ENCODE results near the gene LRRC43.

Gene LRRC43

GRCh38 chr12:122182887-122183587 lies at the start of gene LRRC43:
Gene LRRC43, plus strand, starts transcription at chr12:122183123. Its CDS starts 22 bp downstream, at chr12:122183145.
- no peak within 1 kb of the TSS for H3K27ac ChIP-seq (ENCODE audit: low read depth in 2 of 2, low read length in 2 of 2)
- no peaks in the 10 kb centered on the region for H3K27me3 ChIP-seq (ENCODE audit: control insufficient read depth in 2 of 2, insufficient read depth in 2 of 2, low read length in 2 of 2)
- H3K4me1 ChIP-seq (ENCODE audit: control insufficient read depth in 2 of 2, insufficient read depth in 2 of 2, low read length in 2 of 2) = peaks cover 2 to 4% of the 10 kb centered on the region in 2 donors
- H3K4me3 ChIP-seq (ENCODE audit: low read length in 2 of 2) = peak within 1 kb of the TSS; percentile 57 to 66
- peak within 1 kb of the TSS in 1 of 2 donors; percentile 36 for H3K9ac ChIP-seq (ENCODE audit: low read depth in 1 of 2, low read length in 2 of 2)
- no peaks in the 10 kb centered on the region for H3K36me3 ChIP-seq (ENCODE audit: control insufficient read depth in 2 of 2, insufficient read depth in 2 of 2, low read length in 2 of 2)
- no peaks in the 10 kb centered on the region for H3K9me3 ChIP-seq (ENCODE audit: control insufficient read depth in 2 of 2, low read length in 2 of 2)

GRCh38 chr12:122133192-122133950 lies 49.6 kb upstream of the LRRC43 start:
- Histone ChIP-seq H3K36me3 (ENCODE audit: control insufficient read depth in 2 of 2, insufficient read depth in 2 of 2, low read length in 2 of 2) (peaks cover 77 to 83% of the 10 kb centered on the region in 2 donors), H3K27me3 (ENCODE audit: control insufficient read depth in 2 of 2, insufficient read depth in 2 of 2, low read length in 2 of 2) (no peaks in the 10 kb centered on the region), H3K4me3 (ENCODE audit: low read length in 2 of 2) (no peak overlapping the region), H3K9me3 (ENCODE audit: control insufficient read depth in 2 of 2, low read length in 2 of 2) (no peaks in the 10 kb centered on the region), H3K9ac (ENCODE audit: low read depth in 1 of 2, low read length in 2 of 2) (no peak overlapping the region), H3K27ac (ENCODE audit: low read depth in 2 of 2, low read length in 2 of 2) (no peak overlapping the region), H3K4me1 (ENCODE audit: control insufficient read depth in 2 of 2, insufficient read depth in 2 of 2, low read length in 2 of 2) (no peaks in the 10 kb centered on the region)

- H3K27ac ChIP-seq (ENCODE audit: low read depth in 2 of 2, low read length in 2 of 2) = no peak overlapping the region
- no peaks in the 10 kb centered on the region for H3K4me1 ChIP-seq (ENCODE audit: control insufficient read depth in 2 of 2, insufficient read depth in 2 of 2, low read length in 2 of 2)
- H3K9me3 ChIP-seq (ENCODE audit: control insufficient read depth in 2 of 2, low read length in 2 of 2) = no peaks in the 10 kb centered on the region
- H3K27me3 ChIP-seq (ENCODE audit: control insufficient read depth in 2 of 2, insufficient read depth in 2 of 2, low read length in 2 of 2) = no peaks in the 10 kb centered on the region
- peaks cover 69 to 81% of the 10 kb centered on the region in 2 donors for H3K36me3 ChIP-seq (ENCODE audit: control insufficient read depth in 2 of 2, insufficient read depth in 2 of 2, low read length in 2 of 2)
- no peak overlapping the region for H3K9ac ChIP-seq (ENCODE audit: low read depth in 1 of 2, low read length in 2 of 2)
- H3K4me3 ChIP-seq (ENCODE audit: low read length in 2 of 2) = no peak overlapping the region
Measured at GRCh38 chr12:122135437-122136031, 47.4 kb upstream of the LRRC43 start.

- no peaks in the 10 kb centered on the region for H3K9me3 ChIP-seq (ENCODE audit: control insufficient read depth in 2 of 2, low read length in 2 of 2)
- H3K4me1 ChIP-seq (ENCODE audit: control insufficient read depth in 2 of 2, insufficient read depth in 2 of 2, low read length in 2 of 2) = no peaks in the 10 kb centered on the region
- peaks cover 75 to 84% of the 10 kb centered on the region in 2 donors for H3K36me3 ChIP-seq (ENCODE audit: control insufficient read depth in 2 of 2, insufficient read depth in 2 of 2, low read length in 2 of 2)
- H3K27me3 ChIP-seq (ENCODE audit: control insufficient read depth in 2 of 2, insufficient read depth in 2 of 2, low read length in 2 of 2) = no peaks in the 10 kb centered on the region
- no peak overlapping the region for H3K9ac ChIP-seq (ENCODE audit: low read depth in 1 of 2, low read length in 2 of 2)
- H3K4me3 ChIP-seq (ENCODE audit: low read length in 2 of 2) = no peak overlapping the region
- H3K27ac ChIP-seq (ENCODE audit: low read depth in 2 of 2, low read length in 2 of 2) = no peak overlapping the region
Measured at GRCh38 chr12:122137229-122137628, 45.7 kb upstream of the LRRC43 start.

GRCh38 chr12:122137681-122138080 lies 45.2 kb upstream of the LRRC43 start:
- no peaks in the 10 kb centered on the region for H3K9me3 ChIP-seq (ENCODE audit: control insufficient read depth in 2 of 2, low read length in 2 of 2)
- no peak overlapping the region for H3K4me3 ChIP-seq (ENCODE audit: low read length in 2 of 2)
- H3K36me3 ChIP-seq (ENCODE audit: control insufficient read depth in 2 of 2, insufficient read depth in 2 of 2, low read length in 2 of 2) = peaks cover 75 to 84% of the 10 kb centered on the region in 2 donors
- no peak overlapping the region for H3K27ac ChIP-seq (ENCODE audit: low read depth in 2 of 2, low read length in 2 of 2)
- H3K9ac ChIP-seq (ENCODE audit: low read depth in 1 of 2, low read length in 2 of 2) = no peak overlapping the region
- no peaks in the 10 kb centered on the region for H3K4me1 ChIP-seq (ENCODE audit: control insufficient read depth in 2 of 2, insufficient read depth in 2 of 2, low read length in 2 of 2)
- no peaks in the 10 kb centered on the region for H3K27me3 ChIP-seq (ENCODE audit: control insufficient read depth in 2 of 2, insufficient read depth in 2 of 2, low read length in 2 of 2)

- H3K4me1 ChIP-seq (ENCODE audit: control insufficient read depth in 2 of 2, insufficient read depth in 2 of 2, low read length in 2 of 2) = no peaks in the 10 kb centered on the region
- no peaks in the 10 kb centered on the region for H3K27me3 ChIP-seq (ENCODE audit: control insufficient read depth in 2 of 2, insufficient read depth in 2 of 2, low read length in 2 of 2)
- no peaks in the 10 kb centered on the region for H3K9me3 ChIP-seq (ENCODE audit: control insufficient read depth in 2 of 2, low read length in 2 of 2)
- no peak overlapping the region for H3K27ac ChIP-seq (ENCODE audit: low read depth in 2 of 2, low read length in 2 of 2)
- no peak overlapping the region for H3K4me3 ChIP-seq (ENCODE audit: low read length in 2 of 2)
- no peak overlapping the region for H3K9ac ChIP-seq (ENCODE audit: low read depth in 1 of 2, low read length in 2 of 2)
- peaks cover 73 to 84% of the 10 kb centered on the region in 2 donors for H3K36me3 ChIP-seq (ENCODE audit: control insufficient read depth in 2 of 2, insufficient read depth in 2 of 2, low read length in 2 of 2)
Measured at GRCh38 chr12:122138181-122138580, 44.7 kb upstream of the LRRC43 start.

- Histone ChIP-seq H3K27me3 (ENCODE audit: control insufficient read depth in 2 of 2, insufficient read depth in 2 of 2, low read length in 2 of 2) (no peaks in the 10 kb centered on the region), H3K27ac (ENCODE audit: low read depth in 2 of 2, low read length in 2 of 2) (no peak overlapping the region), H3K4me3 (ENCODE audit: low read length in 2 of 2) (no peak overlapping the region), H3K9ac (ENCODE audit: low read depth in 1 of 2, low read length in 2 of 2) (no peak overlapping the region), H3K4me1 (ENCODE audit: control insufficient read depth in 2 of 2, insufficient read depth in 2 of 2, low read length in 2 of 2) (no peaks in the 10 kb centered on the region), H3K36me3 (ENCODE audit: control insufficient read depth in 2 of 2, insufficient read depth in 2 of 2, low read length in 2 of 2) (peaks cover 73 to 84% of the 10 kb centered on the region in 2 donors), H3K9me3 (ENCODE audit: control insufficient read depth in 2 of 2, low read length in 2 of 2) (no peaks in the 10 kb centered on the region)
Measured at GRCh38 chr12:122138616-122139015, 44.3 kb upstream of the LRRC43 start.

- H3K9me3 ChIP-seq (ENCODE audit: control insufficient read depth in 2 of 2, low read length in 2 of 2) = no peaks in the 10 kb centered on the region
- no peaks in the 10 kb centered on the region for H3K4me1 ChIP-seq (ENCODE audit: control insufficient read depth in 2 of 2, insufficient read depth in 2 of 2, low read length in 2 of 2)
- H3K27ac ChIP-seq (ENCODE audit: low read depth in 2 of 2, low read length in 2 of 2) = no peak overlapping the region
- H3K4me3 ChIP-seq (ENCODE audit: low read length in 2 of 2) = no peak overlapping the region
- H3K9ac ChIP-seq (ENCODE audit: low read depth in 1 of 2, low read length in 2 of 2) = no peak overlapping the region
- H3K27me3 ChIP-seq (ENCODE audit: control insufficient read depth in 2 of 2, insufficient read depth in 2 of 2, low read length in 2 of 2) = no peaks in the 10 kb centered on the region
- peaks cover 68 to 84% of the 10 kb centered on the region in 2 donors for H3K36me3 ChIP-seq (ENCODE audit: control insufficient read depth in 2 of 2, insufficient read depth in 2 of 2, low read length in 2 of 2)
Measured at GRCh38 chr12:122139266-122139665, 43.7 kb upstream of the LRRC43 start.

- Histone ChIP-seq H3K9ac (ENCODE audit: low read depth in 1 of 2, low read length in 2 of 2) (no peak overlapping the region), H3K27ac (ENCODE audit: low read depth in 2 of 2, low read length in 2 of 2) (no peak overlapping the region), H3K36me3 (ENCODE audit: control insufficient read depth in 2 of 2, insufficient read depth in 2 of 2, low read length in 2 of 2) (peaks cover 67 to 82% of the 10 kb centered on the region in 2 donors), H3K4me3 (ENCODE audit: low read length in 2 of 2) (no peak overlapping the region), H3K9me3 (ENCODE audit: control insufficient read depth in 2 of 2, low read length in 2 of 2) (no peaks in the 10 kb centered on the region), H3K4me1 (ENCODE audit: control insufficient read depth in 2 of 2, insufficient read depth in 2 of 2, low read length in 2 of 2) (no peaks in the 10 kb centered on the region), H3K27me3 (ENCODE audit: control insufficient read depth in 2 of 2, insufficient read depth in 2 of 2, low read length in 2 of 2) (no peaks in the 10 kb centered on the region)
Measured at GRCh38 chr12:122139941-122140340, 43.0 kb upstream of the LRRC43 start.
